Measurements from ENCODE around the gene BORCS6.
A peak's percentile ranks its signal among the peaks of the same experiment; 100 is the strongest.

DNA sequence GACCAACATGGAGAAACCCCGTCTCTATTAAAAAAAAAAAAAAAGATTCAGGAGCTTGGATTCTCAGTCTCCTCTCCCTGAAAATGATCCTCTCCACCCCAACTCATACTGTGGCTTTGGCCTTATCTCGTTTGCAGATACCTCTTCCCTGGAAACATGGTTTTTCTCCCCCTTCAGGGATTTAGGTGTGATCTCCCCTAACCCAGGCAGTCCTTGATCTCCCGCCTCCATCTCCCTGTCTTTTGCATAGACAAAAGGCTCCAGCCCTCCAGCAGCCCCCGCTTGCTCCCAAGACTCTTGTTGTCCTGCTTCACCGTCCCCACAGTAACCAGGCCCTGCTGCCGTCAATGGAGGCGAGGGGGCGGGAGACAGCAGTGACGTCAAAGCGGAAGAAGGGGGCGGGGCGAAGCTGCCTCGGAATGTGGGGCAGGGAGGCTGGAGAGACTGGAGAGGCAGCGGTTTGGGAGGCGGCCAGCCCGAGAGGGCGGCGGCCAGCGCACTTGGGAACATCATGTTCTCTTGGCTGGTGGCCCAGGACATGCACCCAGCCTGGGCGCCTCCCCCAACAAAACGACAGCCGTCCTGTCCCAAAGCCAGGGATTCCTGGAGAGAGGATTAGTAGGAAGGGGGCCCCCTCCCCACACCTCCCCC, 35.9 kb downstream of the BORCS6 start:
- TF ChIP-seq TAF1 (IDR thresholded peaks at IDR 0.05; ENCODE audit: borderline replicate concordance, insufficient read depth, low read length) (0 out of 2 replicates have a peak, but pooled peaks have one; percentile 40), SIN3A (IDR thresholded peaks at IDR 0.05; ENCODE audit: borderline replicate concordance, insufficient read depth, low read length) (peak; percentile 72; the same call in 1 of the 2 replicates)
- TF ChIP-seq, protein P1, sequence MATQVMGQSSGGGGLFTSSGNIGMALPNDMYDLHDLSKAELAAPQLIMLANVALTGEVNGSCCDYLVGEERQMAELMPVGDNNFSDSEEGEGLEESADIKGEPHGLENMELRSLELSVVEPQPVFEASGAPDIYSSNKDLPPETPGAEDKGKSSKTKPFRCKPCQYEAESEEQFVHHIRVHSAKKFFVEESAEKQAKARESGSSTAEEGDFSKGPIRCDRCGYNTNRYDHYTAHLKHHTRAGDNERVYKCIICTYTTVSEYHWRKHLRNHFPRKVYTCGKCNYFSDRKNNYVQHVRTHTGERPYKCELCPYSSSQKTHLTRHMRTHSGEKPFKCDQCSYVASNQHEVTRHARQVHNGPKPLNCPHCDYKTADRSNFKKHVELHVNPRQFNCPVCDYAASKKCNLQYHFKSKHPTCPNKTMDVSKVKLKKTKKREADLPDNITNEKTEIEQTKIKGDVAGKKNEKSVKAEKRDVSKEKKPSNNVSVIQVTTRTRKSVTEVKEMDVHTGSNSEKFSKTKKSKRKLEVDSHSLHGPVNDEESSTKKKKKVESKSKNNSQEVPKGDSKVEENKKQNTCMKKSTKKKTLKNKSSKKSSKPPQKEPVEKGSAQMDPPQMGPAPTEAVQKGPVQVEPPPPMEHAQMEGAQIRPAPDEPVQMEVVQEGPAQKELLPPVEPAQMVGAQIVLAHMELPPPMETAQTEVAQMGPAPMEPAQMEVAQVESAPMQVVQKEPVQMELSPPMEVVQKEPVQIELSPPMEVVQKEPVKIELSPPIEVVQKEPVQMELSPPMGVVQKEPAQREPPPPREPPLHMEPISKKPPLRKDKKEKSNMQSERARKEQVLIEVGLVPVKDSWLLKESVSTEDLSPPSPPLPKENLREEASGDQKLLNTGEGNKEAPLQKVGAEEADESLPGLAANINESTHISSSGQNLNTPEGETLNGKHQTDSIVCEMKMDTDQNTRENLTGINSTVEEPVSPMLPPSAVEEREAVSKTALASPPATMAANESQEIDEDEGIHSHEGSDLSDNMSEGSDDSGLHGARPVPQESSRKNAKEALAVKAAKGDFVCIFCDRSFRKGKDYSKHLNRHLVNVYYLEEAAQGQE (IDR thresholded peaks at IDR 0.05; ENCODE audit: insufficient read depth in 1 of 2, low read depth in 2 of 2, low read length in 2 of 2) = no peak

All from PFSK-1 (cell line).